Measurements from ENCODE around the gene KCNE1.
"Not testable (repeated sequence)": the region's sequence is repeated elsewhere in the genome, so short reads cannot be mapped to it uniquely, and the experiment has no call there.

The KCNE1 gene

GRCh38 chr21:34406676-34407075 is 105.3 kb downstream of the KCNE1 start:
- not testable (repeated sequence) for FAIRE-seq

- FAIRE-seq = not testable (repeated sequence)
Measured at GRCh38 chr21:34406102-34406501, 105.9 kb downstream of the KCNE1 start.

GRCh38 chr21:34405686-34406085 is 106.3 kb downstream of the KCNE1 start:
- FAIRE-seq = not testable (repeated sequence)

GRCh38 chr21:34404742-34405141 is 107.3 kb downstream of the KCNE1 start:
- not testable (repeated sequence) for FAIRE-seq

- FAIRE-seq = not testable (repeated sequence)
Measured at GRCh38 chr21:34400522-34400921, 111.5 kb downstream of the KCNE1 start.
